GOT3 (cell line): ENCODE measurements around the gene OSBPL1A.
A peak's percentile ranks its signal among the peaks of the same experiment; 100 is the strongest.

ENCODE experiments used
- DNase-seq: peaks from one replicate; lab custom pipeline; 2025; ENCODE audit warnings: mixed read lengths; lab: John Stamatoyannopoulos, UW

OSBPL1A gene

DNA sequence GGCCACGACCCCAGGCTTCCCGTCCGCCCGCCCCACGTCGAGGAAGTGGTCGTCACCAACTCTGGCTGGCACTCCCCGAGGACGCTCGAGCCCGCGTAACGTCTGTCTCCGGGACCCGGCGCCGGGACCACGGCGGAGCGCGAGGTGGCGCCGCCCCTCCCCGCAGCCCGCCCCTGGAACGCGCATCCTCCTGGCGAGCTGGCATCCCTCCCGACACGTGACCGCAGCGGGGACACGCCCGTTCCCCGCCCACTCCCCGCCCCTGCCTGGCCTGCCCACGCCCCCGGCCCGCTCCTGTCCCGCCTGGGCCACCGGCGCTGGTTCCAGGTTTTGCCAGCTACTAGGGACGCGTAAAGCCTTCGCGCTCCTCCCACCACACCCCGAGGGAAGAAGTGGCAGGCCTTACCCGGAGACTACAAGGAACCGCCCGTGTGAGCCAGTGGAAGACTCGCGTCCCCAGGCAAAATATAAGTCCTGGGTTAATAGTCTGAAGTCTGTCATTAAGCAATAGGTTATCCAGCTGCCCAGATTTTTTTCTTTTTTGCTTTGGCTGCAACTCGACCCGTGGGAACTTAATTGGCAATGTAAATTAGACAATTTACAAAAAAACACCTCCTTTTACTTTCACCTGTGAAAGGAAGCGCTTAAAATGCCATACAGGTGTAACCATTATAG is at the start of gene OSBPL1A:
Gene OSBPL1A (minus strand): TSS at position 131 of the 675 bp plus-strand sequence. CDS start 20,291 bp downstream, outside the sequence.
- peak; percentile 46 for DNase-seq

- no peak for DNase-seq
These were observed 49.4 kb upstream of the OSBPL1A start for GRCh38 chr18:24446953-24447538.

DNA sequence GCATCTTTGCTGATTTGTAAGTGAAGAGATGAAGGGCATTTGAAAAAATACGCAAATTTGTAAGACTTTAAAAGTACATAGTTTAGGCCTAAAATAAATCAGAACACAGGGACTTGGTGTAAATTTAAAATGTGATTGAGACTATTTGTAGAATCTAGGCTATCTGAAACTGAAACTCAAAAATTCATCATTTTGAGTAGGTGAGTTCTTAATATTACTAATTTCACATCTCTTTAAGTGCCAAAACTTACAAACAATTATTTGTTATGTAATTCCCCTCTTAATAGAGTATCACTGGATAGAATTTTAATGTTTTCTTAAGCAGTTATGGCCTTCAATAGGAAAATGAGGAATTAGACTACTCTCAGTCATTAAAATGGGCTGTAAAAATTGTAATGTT is 48.8 kb upstream of the OSBPL1A start:
- no peak for DNase-seq

DNA sequence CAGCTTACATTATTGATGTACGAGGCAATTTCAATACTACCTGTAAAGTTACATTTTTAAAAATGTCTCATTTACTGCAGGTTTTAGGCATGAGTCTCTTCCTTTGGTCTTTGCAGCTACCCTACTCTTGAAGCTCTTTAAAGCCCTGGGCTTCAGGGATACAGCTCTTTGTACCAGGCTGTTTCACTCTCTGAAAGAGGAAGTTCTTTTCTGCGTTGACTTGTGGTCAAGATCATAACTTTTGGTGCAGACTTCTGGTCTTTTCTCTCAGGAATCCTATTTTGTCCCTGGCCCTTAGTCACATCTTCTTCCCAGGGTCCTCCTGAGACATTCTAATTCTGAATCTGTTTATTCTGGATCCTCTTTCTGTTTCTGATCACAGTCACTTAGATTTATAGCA is 46.2 kb upstream of the OSBPL1A start:
- no peak for DNase-seq

- no peak for DNase-seq
These were observed 39.3 kb upstream of the OSBPL1A start for GRCh38 chr18:24436939-24437338.

DNA sequence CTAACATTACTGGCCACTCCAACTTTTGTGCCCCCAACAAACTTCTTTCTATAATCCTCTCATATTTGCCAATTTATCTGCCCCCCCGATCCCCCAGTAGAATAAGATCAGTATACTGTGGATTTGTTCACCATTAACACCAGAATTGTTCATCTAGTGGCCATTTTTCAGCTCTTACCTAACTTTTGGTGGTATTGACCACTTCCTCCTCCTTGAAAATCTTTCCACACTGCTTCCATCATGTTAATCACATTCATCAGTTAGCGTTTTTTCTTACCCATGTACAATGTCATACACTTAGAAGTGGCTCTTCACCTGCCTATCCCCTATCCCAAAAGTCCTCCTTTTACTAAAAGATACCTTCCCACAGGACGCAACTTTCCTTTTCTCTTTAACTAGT is 35.0 kb upstream of the OSBPL1A start:
- DNase-seq: no peak

DNA sequence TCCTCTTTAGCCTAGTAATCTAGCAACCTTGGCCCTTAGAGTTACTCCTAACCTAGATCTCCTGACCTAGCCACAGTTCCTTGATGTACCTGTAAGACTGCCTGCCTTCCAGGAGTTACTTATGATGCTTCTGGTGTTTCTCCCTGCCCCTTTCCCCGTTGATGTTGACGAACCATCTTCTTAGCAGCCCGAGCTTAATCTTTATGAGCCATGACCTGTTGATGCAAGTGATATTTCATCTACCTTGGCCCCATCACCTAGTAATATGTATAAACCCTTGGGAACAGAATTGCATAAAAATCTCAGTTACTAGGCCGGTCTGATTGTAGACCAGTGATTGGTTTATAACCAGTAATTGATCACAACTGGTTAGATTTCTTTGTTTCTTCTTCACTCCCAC is 31.6 kb upstream of the OSBPL1A start:
- no peak for DNase-seq

GRCh38 chr18:24428709-24429108 is 31.1 kb upstream of the OSBPL1A start:
- DNase-seq: no peak

DNA sequence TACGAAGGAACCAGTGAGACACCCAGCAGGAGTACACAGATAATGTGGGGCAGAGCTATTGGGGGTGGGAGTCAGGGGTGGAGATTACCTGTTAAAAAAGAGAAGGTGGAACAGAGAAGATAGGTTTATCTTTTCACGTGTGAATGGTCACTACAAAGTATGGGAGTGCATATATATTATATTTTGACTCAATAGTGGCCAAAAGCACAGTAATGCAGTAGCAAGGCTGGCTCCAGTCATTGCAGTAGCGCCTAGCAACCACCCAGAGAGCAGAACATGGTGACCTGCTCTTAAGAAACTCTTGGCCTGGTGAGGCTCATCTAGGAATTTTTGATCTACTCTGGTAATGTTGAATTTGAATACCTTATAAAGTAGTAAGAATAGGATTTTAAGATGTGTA is 29.9 kb upstream of the OSBPL1A start:
- no peak for DNase-seq

DNA sequence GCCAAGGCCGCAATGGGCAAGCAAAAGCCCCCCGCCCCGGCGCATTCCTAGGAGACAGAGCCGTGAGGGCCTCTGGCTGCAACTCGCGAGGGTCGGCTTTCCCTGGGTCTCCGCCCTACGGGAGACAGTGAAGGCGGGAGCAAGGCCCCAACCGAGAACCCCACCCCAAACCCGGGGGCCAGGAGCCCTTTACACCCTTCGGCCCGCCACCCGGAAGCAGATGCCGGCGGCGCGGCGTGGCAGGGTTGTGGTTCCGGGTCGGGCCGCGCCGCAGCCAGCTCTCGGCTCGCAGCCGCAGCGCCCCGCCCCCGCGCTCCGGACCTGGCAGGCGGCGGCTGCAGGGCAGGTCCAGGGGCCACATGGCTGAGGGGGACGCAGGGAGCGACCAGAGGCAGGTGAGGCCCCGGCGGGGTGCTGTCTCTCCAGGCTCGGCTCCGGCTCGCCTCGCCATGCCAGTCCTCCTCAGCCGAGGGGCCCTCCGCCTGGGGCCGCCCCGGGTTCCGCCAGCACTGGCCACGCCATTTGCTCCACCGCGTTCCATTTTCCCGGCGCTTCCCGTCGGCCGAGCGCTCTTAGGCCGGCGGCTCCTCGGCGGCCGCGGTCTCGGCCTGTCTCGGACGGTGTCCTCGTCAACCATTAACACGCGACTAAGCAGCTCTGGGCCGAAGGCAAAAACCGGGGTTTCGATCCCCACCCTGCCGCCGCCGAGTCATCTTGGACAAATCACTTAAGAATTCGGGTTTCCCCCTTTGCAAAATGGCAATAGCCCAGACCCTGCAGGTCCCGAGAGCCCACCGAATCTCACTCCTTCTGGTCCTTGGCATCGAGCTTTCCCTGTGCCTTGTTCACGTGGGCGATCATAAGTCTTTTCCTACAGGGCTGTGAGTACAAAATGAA is 29.0 kb upstream of the OSBPL1A start, which contains the start of gene IMPACT:
Gene IMPACT (plus strand): TSS at position 273 of the 897 bp plus-strand sequence. CDS start 87 bp downstream, at position 360.
- DNase-seq: peak; percentile 41

DNA sequence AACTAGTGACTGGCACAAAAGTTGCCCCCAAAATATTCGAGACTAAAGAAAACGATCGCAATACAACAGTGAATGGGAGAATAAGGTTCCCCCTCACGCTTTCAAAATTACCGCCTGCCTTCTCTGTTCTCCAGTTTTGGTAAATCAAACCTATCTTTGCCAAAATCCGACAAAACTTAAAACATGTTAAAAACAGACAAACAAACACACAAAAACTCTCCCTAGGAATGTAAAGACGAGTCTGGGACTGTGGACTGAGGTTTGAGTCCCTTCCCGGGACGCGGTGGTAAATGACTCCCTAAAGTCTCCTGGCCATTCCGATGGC is 28.4 kb upstream of the OSBPL1A start:
- DNase-seq: no peak

DNA sequence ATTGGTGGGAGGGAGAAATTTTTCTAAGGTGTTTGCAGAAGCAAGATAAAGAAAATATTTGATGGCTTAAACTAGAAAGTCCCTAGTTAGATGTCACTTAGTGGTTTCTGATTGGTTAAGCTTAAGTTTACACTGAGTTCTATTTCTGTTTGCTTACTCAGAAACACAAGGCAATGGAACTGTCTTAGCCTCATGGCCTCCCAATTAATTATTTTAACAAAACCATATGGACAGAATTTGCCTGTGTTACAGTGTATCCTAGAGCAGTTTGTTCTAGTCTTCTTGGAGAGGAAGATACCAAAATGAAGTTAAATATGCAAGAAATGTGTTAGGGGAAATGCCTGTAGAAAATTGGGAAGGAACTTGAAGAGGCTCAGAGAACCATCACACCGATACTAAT is 24.2 kb upstream of the OSBPL1A start:
- DNase-seq: no peak

DNA sequence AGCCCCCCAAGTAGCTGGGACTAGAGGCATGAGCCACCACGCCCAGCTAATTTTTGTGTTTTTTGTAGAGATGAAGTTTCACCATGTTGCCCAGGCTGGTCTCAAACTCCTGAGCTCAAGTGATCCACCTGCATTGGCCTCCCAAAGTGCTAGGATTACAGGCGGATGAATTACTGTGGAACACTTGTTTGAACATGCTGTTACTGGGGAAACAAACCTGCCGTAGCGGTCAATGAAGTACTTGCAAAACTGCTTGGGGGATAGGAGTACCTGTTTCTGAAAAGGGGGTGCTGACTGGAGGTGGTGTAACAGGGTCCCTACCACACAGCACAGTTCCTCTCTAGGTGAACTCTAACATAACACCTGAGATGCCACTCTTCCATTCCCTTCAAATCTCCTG is 22.9 kb upstream of the OSBPL1A start:
- DNase-seq: no peak

GRCh38 chr18:24417480-24417879 is 19.9 kb upstream of the OSBPL1A start:
- no peak for DNase-seq

DNA sequence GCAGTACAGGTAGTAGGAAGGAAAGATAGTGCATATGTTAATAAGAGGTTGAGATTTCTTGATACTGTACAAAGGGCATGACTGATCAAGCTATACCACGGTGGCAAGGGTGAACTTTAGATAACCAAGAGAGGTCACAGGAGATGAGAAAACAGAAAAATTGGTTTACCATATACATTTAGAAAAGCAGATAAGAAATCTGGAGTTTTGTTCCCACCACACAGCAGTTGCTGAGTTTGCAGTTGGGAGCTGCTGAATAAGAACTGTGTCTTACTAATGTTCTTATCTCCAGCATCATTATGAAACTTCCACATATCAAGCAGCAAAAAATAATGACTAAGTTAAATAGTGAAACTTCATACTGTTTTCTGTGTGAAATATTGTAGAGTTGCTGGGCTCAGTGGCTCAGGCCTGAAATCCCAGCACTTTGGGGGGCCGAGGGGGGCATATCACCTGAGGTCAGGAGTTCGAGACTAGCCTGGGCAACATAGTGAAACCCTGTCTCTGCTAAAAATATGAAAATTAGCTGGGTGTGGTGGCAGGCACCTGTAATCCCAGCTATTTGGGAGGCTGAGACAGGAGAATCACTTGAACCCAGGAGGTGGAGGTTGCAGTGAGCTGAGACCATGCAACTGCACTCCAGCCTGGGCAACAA is 16.9 kb upstream of the OSBPL1A start:
- DNase-seq: no peak

DNA sequence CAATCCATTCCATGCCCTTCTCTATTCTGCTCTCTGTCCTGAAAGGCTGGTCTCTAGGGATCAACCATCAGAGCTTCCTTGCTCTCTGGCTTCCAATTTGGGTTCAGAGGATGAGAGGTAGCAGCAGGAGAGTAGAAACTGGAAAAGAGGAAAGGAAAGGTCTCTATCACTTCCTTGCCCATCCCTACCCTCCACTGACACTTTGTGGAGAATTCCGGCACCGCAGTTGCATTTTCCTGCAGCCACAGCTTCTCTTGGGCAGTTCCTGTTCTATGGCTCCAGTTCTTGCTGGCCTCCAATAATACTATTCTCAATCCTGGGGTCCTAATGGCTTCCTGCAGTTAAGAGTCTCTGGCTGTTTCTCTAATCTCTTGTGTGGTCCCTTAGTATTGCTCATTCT is 15.5 kb upstream of the OSBPL1A start:
- no peak for DNase-seq

DNA sequence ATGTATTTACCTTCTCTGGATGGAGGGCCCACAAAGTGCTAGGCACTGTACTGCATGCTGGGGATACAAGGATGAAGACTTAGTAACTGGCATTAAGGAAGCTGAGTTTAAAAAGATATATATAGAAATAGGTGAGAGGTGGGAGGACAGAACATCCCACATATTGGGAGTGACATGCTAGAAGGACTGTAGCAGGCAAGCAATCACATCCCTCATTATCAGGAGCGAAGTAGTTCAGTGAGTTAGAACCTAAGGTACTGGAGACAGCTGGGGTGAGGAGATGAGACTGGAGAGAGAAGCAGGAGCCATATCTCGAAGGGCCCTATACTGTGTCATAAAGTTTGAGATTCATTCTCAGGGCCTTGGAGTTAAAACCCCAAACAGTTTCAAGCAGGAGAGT is 10.9 kb upstream of the OSBPL1A start:
- no peak for DNase-seq

GRCh38 chr18:24404591-24404990 is 7.0 kb upstream of the OSBPL1A start:
- no peak for DNase-seq

- DNase-seq: no peak
These were observed 5.5 kb upstream of the OSBPL1A start for GRCh38 chr18:24403076-24403475.

DNA sequence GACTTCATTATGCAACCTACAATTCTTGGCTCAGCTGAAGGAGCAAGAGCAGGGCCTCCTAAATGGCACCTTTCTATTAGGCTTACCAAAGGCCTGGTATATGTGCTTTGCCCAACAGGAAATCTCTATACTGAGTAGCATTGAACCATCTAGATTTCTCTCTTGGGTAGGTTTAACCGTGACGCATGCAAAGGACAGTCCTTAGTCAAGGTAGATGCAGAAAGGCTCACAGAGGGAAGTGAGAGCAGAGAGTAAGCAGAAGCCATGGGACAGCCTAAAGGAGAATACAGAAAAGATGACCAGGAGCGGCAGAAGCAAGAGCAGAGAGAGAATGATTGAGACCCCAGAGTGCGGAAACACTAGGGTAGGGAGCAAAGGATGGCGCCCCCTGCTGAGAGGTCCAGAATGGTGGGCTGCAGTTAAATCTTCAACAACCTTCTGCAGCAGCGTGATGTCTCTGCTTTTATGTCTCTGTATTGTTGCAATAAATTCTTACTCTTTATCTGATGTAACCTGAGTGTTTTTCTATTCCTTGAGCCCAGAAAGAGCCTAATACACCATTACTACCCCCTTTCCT is 4.7 kb upstream of the OSBPL1A start:
- DNase-seq: no peak

DNA sequence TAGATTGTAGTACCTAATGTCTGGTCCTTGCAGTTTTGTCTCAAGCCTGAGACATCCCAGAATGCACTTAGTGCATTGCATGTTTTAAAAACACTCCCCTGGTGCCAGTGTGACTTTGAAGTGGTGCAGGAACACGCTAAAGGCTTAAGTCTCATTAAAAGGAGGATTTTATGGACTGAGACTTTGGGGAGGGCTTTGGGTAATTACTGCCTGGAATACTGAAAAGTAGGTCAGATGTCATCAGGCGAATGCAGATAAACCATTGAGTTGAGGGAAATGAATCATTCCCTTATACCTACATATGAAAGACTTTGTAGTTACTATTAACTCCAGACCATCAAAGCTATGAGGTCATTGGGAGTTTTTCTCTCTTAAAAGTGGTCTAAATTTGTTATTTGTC is 3.0 kb upstream of the OSBPL1A start:
- DNase-seq: no peak

DNA sequence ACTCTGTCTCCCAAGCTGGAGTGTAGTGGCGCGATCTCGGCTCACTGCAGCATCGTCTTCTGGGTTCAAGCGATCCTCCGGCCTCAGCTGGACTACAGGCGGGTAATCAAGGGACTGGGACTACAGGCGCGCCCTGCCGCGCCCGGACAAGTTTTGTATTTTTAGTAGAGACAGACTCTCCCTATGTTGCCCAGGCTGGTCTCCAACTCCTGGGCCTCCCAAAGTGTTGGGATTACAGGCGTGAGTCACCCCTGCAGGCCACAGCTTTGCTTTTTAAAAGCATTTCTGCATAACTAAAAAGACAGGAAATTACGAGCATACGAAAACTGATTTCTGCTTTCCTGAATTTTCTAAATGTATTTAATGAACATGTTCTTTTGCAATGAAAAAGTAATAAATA is 916 bp upstream of the OSBPL1A start:
- no peak for DNase-seq
